ENCODE data around the gene PER3.

PER3 gene

GRCh38 chr1:7813677-7814373, 29.7 kb downstream of the PER3 start:
- FAIRE-seq (no peak), DNase-seq (ENCODE audit: insufficient read length, low spot score) (no peak)
- TF ChIP-seq POU2F2 (IDR thresholded peaks at IDR 0.05; ENCODE audit: low read depth, low read length) (no peak), SPI1 (IDR thresholded peaks at IDR 0.05; ENCODE audit: low read depth, low read length) (no peak), POLR2A (IDR thresholded peaks at IDR 0.05; ENCODE audit: low read depth, low read length) (no peak), TAF1 (IDR thresholded peaks at IDR 0.05; ENCODE audit: low read depth, low read length) (no peak), POLR2AphosphoS5 (IDR thresholded peaks at IDR 0.05; ENCODE audit: low read depth, low read length) (no peak), PAX5 (IDR thresholded peaks at IDR 0.05; ENCODE audit: insufficient read depth, low read length, severe bottlenecking) (no peak)

- TF ChIP-seq POLR2A (IDR thresholded peaks at IDR 0.05; ENCODE audit: low read depth, low read length) (no peak), SPI1 (IDR thresholded peaks at IDR 0.05; ENCODE audit: low read depth, low read length) (no peak), TAF1 (IDR thresholded peaks at IDR 0.05; ENCODE audit: low read depth, low read length) (no peak), PAX5 (IDR thresholded peaks at IDR 0.05; ENCODE audit: insufficient read depth, low read length, severe bottlenecking) (no peak), POU2F2 (IDR thresholded peaks at IDR 0.05; ENCODE audit: low read depth, low read length) (no peak), POLR2AphosphoS5 (IDR thresholded peaks at IDR 0.05; ENCODE audit: low read depth, low read length) (no peak)
- DNase-seq (ENCODE audit: insufficient read length, low spot score) (no peak), FAIRE-seq (no peak)
These were observed 37.2 kb downstream of the PER3 start for GRCh38 chr1:7821282-7821681.

- TF ChIP-seq POLR2AphosphoS5 (IDR thresholded peaks at IDR 0.05; ENCODE audit: low read depth, low read length) (no peak), TAF1 (IDR thresholded peaks at IDR 0.05; ENCODE audit: low read depth, low read length) (no peak), SPI1 (IDR thresholded peaks at IDR 0.05; ENCODE audit: low read depth, low read length) (no peak), POU2F2 (IDR thresholded peaks at IDR 0.05; ENCODE audit: low read depth, low read length) (no peak), PAX5 (IDR thresholded peaks at IDR 0.05; ENCODE audit: insufficient read depth, low read length, severe bottlenecking) (no peak), POLR2A (IDR thresholded peaks at IDR 0.05; ENCODE audit: low read depth, low read length) (no peak)
- DNase-seq (ENCODE audit: insufficient read length, low spot score) (no peak), FAIRE-seq (no peak)
These were observed 40.6 kb downstream of the PER3 start for GRCh38 chr1:7824701-7825100.

- DNase-seq (ENCODE audit: insufficient read length, low spot score) (no peak), FAIRE-seq (no peak)
- TF ChIP-seq POLR2AphosphoS5 (IDR thresholded peaks at IDR 0.05; ENCODE audit: low read depth, low read length) (no peak), PAX5 (IDR thresholded peaks at IDR 0.05; ENCODE audit: insufficient read depth, low read length, severe bottlenecking) (no peak), POU2F2 (IDR thresholded peaks at IDR 0.05; ENCODE audit: low read depth, low read length) (no peak), SPI1 (IDR thresholded peaks at IDR 0.05; ENCODE audit: low read depth, low read length) (no peak), POLR2A (IDR thresholded peaks at IDR 0.05; ENCODE audit: low read depth, low read length) (no peak), TAF1 (IDR thresholded peaks at IDR 0.05; ENCODE audit: low read depth, low read length) (no peak)
These were observed 42.3 kb downstream of the PER3 start for GRCh38 chr1:7826363-7826762.

- FAIRE-seq (peak; percentile 77), DNase-seq (ENCODE audit: insufficient read length, low spot score) (no peak)
- peak; percentile 63; the same call in 1 of the 2 replicates for TF ChIP-seq POLR2A (IDR thresholded peaks at IDR 0.05; ENCODE audit: low read depth, low read length)
- TF ChIP-seq TAF1 (IDR thresholded peaks at IDR 0.05; ENCODE audit: low read depth, low read length) = peak; percentile 43; the same call in 1 of the 2 replicates
- no peak for TF ChIP-seq SPI1 (IDR thresholded peaks at IDR 0.05; ENCODE audit: low read depth, low read length)
- TF ChIP-seq POLR2AphosphoS5 (IDR thresholded peaks at IDR 0.05; ENCODE audit: low read depth, low read length) = peak; percentile 55; the same call in 1 of the 2 replicates
- TF ChIP-seq PAX5 (IDR thresholded peaks at IDR 0.05; ENCODE audit: insufficient read depth, low read length, severe bottlenecking) = no peak
- TF ChIP-seq POU2F2 (IDR thresholded peaks at IDR 0.05; ENCODE audit: low read depth, low read length) = no peak
These were observed 43.2 kb downstream of the PER3 start for GRCh38 chr1:7827126-7827955.

GRCh38 chr1:7831458-7831857, 47.4 kb downstream of the PER3 start:
- FAIRE-seq = no peak
- no peak for DNase-seq (ENCODE audit: insufficient read length, low spot score)
- no peak for TF ChIP-seq POU2F2 (IDR thresholded peaks at IDR 0.05; ENCODE audit: low read depth, low read length)
- no peak for TF ChIP-seq SPI1 (IDR thresholded peaks at IDR 0.05; ENCODE audit: low read depth, low read length)
- no peak for TF ChIP-seq POLR2A (IDR thresholded peaks at IDR 0.05; ENCODE audit: low read depth, low read length)
- TF ChIP-seq TAF1 (IDR thresholded peaks at IDR 0.05; ENCODE audit: low read depth, low read length) = no peak
- TF ChIP-seq POLR2AphosphoS5 (IDR thresholded peaks at IDR 0.05; ENCODE audit: low read depth, low read length) = no peak

- no peak for DNase-seq (ENCODE audit: insufficient read length, low spot score)
- TF ChIP-seq POLR2A (IDR thresholded peaks at IDR 0.05; ENCODE audit: low read depth, low read length) (no peak), POLR2AphosphoS5 (IDR thresholded peaks at IDR 0.05; ENCODE audit: low read depth, low read length) (no peak), TAF1 (IDR thresholded peaks at IDR 0.05; ENCODE audit: low read depth, low read length) (no peak), POU2F2 (IDR thresholded peaks at IDR 0.05; ENCODE audit: low read depth, low read length) (no peak), SPI1 (IDR thresholded peaks at IDR 0.05; ENCODE audit: low read depth, low read length) (no peak), PAX5 (IDR thresholded peaks at IDR 0.05; ENCODE audit: insufficient read depth, low read length, severe bottlenecking) (no peak)
- no peak for FAIRE-seq
These were observed 48.9 kb downstream of the PER3 start for GRCh38 chr1:7833035-7833434.

- FAIRE-seq (no peak), DNase-seq (ENCODE audit: insufficient read length, low spot score) (no peak)
- TF ChIP-seq SPI1 (IDR thresholded peaks at IDR 0.05; ENCODE audit: low read depth, low read length) (no peak), TAF1 (IDR thresholded peaks at IDR 0.05; ENCODE audit: low read depth, low read length) (no peak), POLR2A (IDR thresholded peaks at IDR 0.05; ENCODE audit: low read depth, low read length) (no peak), PAX5 (IDR thresholded peaks at IDR 0.05; ENCODE audit: insufficient read depth, low read length, severe bottlenecking) (no peak), POLR2AphosphoS5 (IDR thresholded peaks at IDR 0.05; ENCODE audit: low read depth, low read length) (no peak), POU2F2 (IDR thresholded peaks at IDR 0.05; ENCODE audit: low read depth, low read length) (no peak)
These were observed 54.6 kb downstream of the PER3 start for GRCh38 chr1:7838714-7839113.

GRCh38 chr1:7839526-7839925, 55.4 kb downstream of the PER3 start:
- FAIRE-seq (no peak), DNase-seq (ENCODE audit: insufficient read length, low spot score) (no peak)
- no peak for TF ChIP-seq SPI1 (IDR thresholded peaks at IDR 0.05; ENCODE audit: low read depth, low read length)
- TF ChIP-seq POLR2A (IDR thresholded peaks at IDR 0.05; ENCODE audit: low read depth, low read length) = no peak
- no peak for TF ChIP-seq POLR2AphosphoS5 (IDR thresholded peaks at IDR 0.05; ENCODE audit: low read depth, low read length)
- no peak for TF ChIP-seq TAF1 (IDR thresholded peaks at IDR 0.05; ENCODE audit: low read depth, low read length)
- no peak for TF ChIP-seq PAX5 (IDR thresholded peaks at IDR 0.05; ENCODE audit: insufficient read depth, low read length, severe bottlenecking)
- TF ChIP-seq POU2F2 (IDR thresholded peaks at IDR 0.05; ENCODE audit: low read depth, low read length) = no peak

All from GM12891 (cell line).